ENCODE data around the gene KCNK5.

DNA sequence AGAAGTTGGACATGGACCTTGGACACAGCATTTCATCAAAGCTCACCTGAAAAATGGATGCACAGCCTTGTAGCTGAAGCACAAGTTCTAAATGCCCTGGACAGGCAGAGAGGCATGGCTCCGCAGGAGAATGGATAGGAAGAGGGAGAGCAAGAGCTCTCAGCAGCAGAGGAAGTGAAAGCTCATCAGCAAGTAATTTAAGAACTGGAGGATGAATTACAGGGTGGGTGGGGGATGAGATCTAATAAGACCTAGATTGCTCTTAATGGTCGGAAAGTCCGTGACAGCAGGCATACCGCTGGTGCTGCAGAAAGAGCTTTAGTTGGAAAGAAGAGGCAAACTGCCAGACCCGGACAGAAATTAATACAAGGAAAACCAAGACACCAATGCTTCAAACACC is 77.0 kb downstream of the KCNK5 start:
- TF ChIP-seq, protein P1, sequence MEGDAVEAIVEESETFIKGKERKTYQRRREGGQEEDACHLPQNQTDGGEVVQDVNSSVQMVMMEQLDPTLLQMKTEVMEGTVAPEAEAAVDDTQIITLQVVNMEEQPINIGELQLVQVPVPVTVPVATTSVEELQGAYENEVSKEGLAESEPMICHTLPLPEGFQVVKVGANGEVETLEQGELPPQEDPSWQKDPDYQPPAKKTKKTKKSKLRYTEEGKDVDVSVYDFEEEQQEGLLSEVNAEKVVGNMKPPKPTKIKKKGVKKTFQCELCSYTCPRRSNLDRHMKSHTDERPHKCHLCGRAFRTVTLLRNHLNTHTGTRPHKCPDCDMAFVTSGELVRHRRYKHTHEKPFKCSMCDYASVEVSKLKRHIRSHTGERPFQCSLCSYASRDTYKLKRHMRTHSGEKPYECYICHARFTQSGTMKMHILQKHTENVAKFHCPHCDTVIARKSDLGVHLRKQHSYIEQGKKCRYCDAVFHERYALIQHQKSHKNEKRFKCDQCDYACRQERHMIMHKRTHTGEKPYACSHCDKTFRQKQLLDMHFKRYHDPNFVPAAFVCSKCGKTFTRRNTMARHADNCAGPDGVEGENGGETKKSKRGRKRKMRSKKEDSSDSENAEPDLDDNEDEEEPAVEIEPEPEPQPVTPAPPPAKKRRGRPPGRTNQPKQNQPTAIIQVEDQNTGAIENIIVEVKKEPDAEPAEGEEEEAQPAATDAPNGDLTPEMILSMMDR (IDR thresholded peaks at IDR 0.05; ENCODE audit: low read depth, low read length), result no peak
- no peak for TF ChIP-seq POLR2A (IDR thresholded peaks at IDR 0.05; ENCODE audit: extremely low read depth, insufficient read length)

Data from NB4 (cell line).